ENCODE data around the gene ZNF837. TPM values are rescaled to one million over a fixed set of nuclear protein-coding genes. Genes with fewer than 3 reads are reported as not detected.
A peak's percentile ranks its signal among the peaks of the same experiment; 100 is the strongest.

ZNF837 gene
- total RNA-seq, 3 donors from 2014 or later = 1.3 to 6.6 (median 2.3) TPM

- no peaks in the 10 kb centered on the region for H3K9me3 ChIP-seq
- DNase-seq (ENCODE audit: low spot score in 2 of 2) = no peak
- no peaks in the 10 kb centered on the region for H3K4me1 ChIP-seq
- H3K36me3 ChIP-seq = no peaks in the 10 kb centered on the region
- intact Hi-C loops (cut with DNase I; ENCODE audit: low total_unique reads) = no loop called here
- no peak for TF ChIP-seq POLR2AphosphoS5 (IDR thresholded peaks at IDR 0.05)
- TF ChIP-seq CTCF (IDR thresholded peaks at IDR 0.05) = no peak
- TF ChIP-seq POLR2A (IDR thresholded peaks at IDR 0.05) = no peak
- H3K27ac ChIP-seq = no peak overlapping the region
- no peaks in the 10 kb centered on the region for H3K27me3 ChIP-seq
- no peak overlapping the region for H3K4me3 ChIP-seq
Observed at GRCh38 chr19:58364146-58364545, 16.7 kb downstream of the ZNF837 start.

GRCh38 chr19:58362272-58362994 lies 18.4 kb downstream of the ZNF837 start, which contains the start of gene ZNF497:
Gene ZNF497, minus strand, starts transcription at chr19:58362751. Its CDS starts 5,116 bp downstream, at chr19:58357635.
- Histone ChIP-seq H3K27me3 (no peaks in the 10 kb centered on the region), H3K4me1 (no peaks in the 10 kb centered on the region), H3K27ac (peak within 1 kb of the TSS; percentile 89 to 91), H3K9me3 (no peaks in the 10 kb centered on the region), H3K4me3 (peak within 1 kb of the TSS; percentile 65 to 83 (median 66)), H3K36me3 (no peaks in the 10 kb centered on the region)
- intact Hi-C loops (cut with DNase I; ENCODE audit: low total_unique reads) = no loop called here
- TF ChIP-seq POLR2AphosphoS5 (IDR thresholded peaks at IDR 0.05) (peak; percentile 47 to 94 (median 90)), CTCF (IDR thresholded peaks at IDR 0.05) (no peak), POLR2A (IDR thresholded peaks at IDR 0.05) (peak; percentile 79)
- peak; percentile 93 to 95 for DNase-seq (ENCODE audit: low spot score in 2 of 2)

GRCh38 chr19:58361900-58362271 lies 18.9 kb downstream of the ZNF837 start:
- peak overlapping the region; percentile 89 to 91 for H3K27ac ChIP-seq
- no peak for TF ChIP-seq POLR2AphosphoS5 (IDR thresholded peaks at IDR 0.05)
- TF ChIP-seq CTCF (IDR thresholded peaks at IDR 0.05) = no peak
- no peak for TF ChIP-seq POLR2A (IDR thresholded peaks at IDR 0.05)
- DNase-seq (ENCODE audit: low spot score in 2 of 2) = peak; percentile 46 to 61
- peak overlapping the region; percentile 65 to 83 (median 66) for H3K4me3 ChIP-seq
- H3K9me3 ChIP-seq = no peaks in the 10 kb centered on the region
- H3K27me3 ChIP-seq = no peaks in the 10 kb centered on the region
- H3K36me3 ChIP-seq = no peaks in the 10 kb centered on the region
- no peaks in the 10 kb centered on the region for H3K4me1 ChIP-seq
- intact Hi-C loops (cut with DNase I; ENCODE audit: low total_unique reads) = no loop called here

- TF ChIP-seq POLR2AphosphoS5 (IDR thresholded peaks at IDR 0.05) = no peak
- TF ChIP-seq POLR2A (IDR thresholded peaks at IDR 0.05) = no peak
- no peak for TF ChIP-seq CTCF (IDR thresholded peaks at IDR 0.05)
- Histone ChIP-seq H3K4me1 (no peaks in the 10 kb centered on the region), H3K36me3 (no peaks in the 10 kb centered on the region), H3K27me3 (no peaks in the 10 kb centered on the region), H3K9me3 (no peaks in the 10 kb centered on the region), H3K27ac (no peak overlapping the region), H3K4me3 (peak overlapping the region in 2 of 3 donors; percentile 42 to 61)
- DNase-seq (ENCODE audit: low spot score in 2 of 2) = no peak
- intact Hi-C loops (cut with DNase I; ENCODE audit: low total_unique reads) = no loop called here
Observed at GRCh38 chr19:58357481-58358145, 23.2 kb downstream of the ZNF837 start.

Data from breast epithelium (tissue), 4 donors.